HG03060 (cell line): ENCODE results near the gene IVNS1ABP.
"Not testable (repeated sequence)": the region's sequence is repeated elsewhere in the genome, so short reads cannot be mapped to it uniquely, and the experiment has no call there.

Experiments used
- ATAC-seq: cut with Tn5 transposase; IDR thresholded peaks from one replicate; pipeline ENCODE4 v1.9.1; 2021; ENCODE audit warnings: low read depth, moderate number of reproducible peaks; ENCODE audit not compliant: unreplicated experiment

The IVNS1ABP gene

GRCh38 chr1:185337246-185337645 lies 20.2 kb upstream of the IVNS1ABP start:
- ATAC-seq: no peak

- ATAC-seq: no peak
These were observed 17.1 kb upstream of the IVNS1ABP start for GRCh38 chr1:185334182-185334581.

GRCh38 chr1:185328255-185328654 lies 11.2 kb upstream of the IVNS1ABP start:
- ATAC-seq: no peak

GRCh38 chr1:185325413-185325812 lies 8.4 kb upstream of the IVNS1ABP start:
- ATAC-seq: no peak

GRCh38 chr1:185324118-185324517 lies 7.1 kb upstream of the IVNS1ABP start:
- ATAC-seq: no peak

- no peak for ATAC-seq
These were observed 5.6 kb upstream of the IVNS1ABP start for GRCh38 chr1:185322636-185323035.

- not testable (repeated sequence) for ATAC-seq
These were observed 4.7 kb upstream of the IVNS1ABP start for GRCh38 chr1:185321653-185322221.

GRCh38 chr1:185321104-185321503 lies 4.1 kb upstream of the IVNS1ABP start:
- not testable (repeated sequence) for ATAC-seq

- ATAC-seq: no peak
These were observed 2.1 kb upstream of the IVNS1ABP start for GRCh38 chr1:185319139-185319475.

- ATAC-seq: no peak
These were observed 1.5 kb upstream of the IVNS1ABP start for GRCh38 chr1:185318431-185319138.

- ATAC-seq: peak; percentile 31
These were observed 855 bp upstream of the IVNS1ABP start for GRCh38 chr1:185317886-185318310.

GRCh38 chr1:185316163-185317033 lies 645 bp downstream of the IVNS1ABP start:
- ATAC-seq: no peak

GRCh38 chr1:185315445-185316071 lies 1.5 kb downstream of the IVNS1ABP start:
- ATAC-seq: no peak

GRCh38 chr1:185314411-185314810 lies 2.6 kb downstream of the IVNS1ABP start:
- no peak for ATAC-seq

GRCh38 chr1:185312361-185313138 lies 4.5 kb downstream of the IVNS1ABP start:
- ATAC-seq: no peak

GRCh38 chr1:185311589-185312225 lies 5.3 kb downstream of the IVNS1ABP start:
- no peak for ATAC-seq

GRCh38 chr1:185309566-185309965 lies 7.5 kb downstream of the IVNS1ABP start:
- ATAC-seq: no peak

- ATAC-seq: no peak
These were observed 8.9 kb downstream of the IVNS1ABP start for GRCh38 chr1:185308126-185308525.

GRCh38 chr1:185305419-185305818 lies 11.6 kb downstream of the IVNS1ABP start:
- no peak for ATAC-seq

- ATAC-seq: no peak
These were observed 16.9 kb downstream of the IVNS1ABP start for GRCh38 chr1:185300152-185300551.
